ENCODE measurements around the gene NR3C2.
"Not testable (repeated sequence)": the region's sequence is repeated elsewhere in the genome, so short reads cannot be mapped to it uniquely, and the experiment has no call there.

Gene NR3C2

DNA sequence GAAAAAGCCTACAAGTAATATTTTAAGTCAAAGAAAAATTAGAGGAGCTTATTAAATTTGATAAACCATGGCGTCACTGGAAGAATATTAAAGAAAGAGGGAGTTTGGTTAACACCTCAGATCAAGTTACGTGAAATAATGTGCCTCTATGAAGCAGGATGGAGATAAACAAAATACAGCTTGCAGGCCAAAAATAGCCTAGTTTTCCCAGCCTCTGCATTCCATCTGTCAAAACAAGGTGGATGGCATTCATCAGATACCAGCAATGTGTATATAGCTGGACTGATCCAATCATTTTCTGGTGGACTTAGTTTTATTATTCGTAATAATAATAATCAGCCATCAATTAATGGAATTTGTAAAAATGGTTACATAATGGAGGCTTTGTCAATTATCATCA, 230.7 kb downstream of the NR3C2 start:
- no peak for DNase-seq

DNA sequence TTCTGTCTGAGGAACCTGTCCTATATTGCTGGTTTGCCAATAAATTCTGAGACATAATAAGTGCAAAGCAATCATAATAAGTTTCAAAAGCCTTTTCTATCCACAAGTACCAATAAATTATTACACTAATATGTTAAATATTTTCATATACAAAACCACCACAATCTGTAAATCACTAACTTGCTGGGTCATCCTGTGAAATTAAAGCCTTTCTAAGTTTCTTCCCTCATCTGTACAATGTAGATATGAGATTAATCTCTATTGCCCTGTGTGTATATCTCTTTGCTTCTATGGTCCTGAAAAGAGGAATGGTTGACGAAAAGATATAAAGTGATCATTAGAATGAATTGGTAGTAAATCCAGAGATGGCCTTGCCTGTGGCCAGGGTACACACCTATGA, 231.6 kb downstream of the NR3C2 start:
- no peak for DNase-seq

DNA sequence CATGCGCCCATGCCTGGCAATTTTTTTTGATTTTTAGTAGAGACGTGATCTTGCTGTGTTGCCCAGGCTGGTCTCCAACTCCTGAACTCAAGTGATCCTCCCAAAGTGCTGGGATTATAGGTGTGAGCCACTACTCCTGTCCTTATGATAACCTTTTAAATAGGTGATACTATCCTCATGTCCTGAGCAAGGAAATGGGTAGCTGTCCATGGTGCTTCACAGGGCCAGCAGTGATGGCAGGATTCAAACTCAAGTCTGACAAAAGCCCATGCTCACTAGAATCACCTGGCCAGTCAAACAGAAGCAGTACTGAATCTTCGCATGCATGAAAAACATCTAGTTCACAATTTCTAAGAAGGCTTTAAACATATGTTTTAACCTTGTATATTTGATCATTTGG, 235.1 kb downstream of the NR3C2 start:
- DNase-seq = no peak

DNA sequence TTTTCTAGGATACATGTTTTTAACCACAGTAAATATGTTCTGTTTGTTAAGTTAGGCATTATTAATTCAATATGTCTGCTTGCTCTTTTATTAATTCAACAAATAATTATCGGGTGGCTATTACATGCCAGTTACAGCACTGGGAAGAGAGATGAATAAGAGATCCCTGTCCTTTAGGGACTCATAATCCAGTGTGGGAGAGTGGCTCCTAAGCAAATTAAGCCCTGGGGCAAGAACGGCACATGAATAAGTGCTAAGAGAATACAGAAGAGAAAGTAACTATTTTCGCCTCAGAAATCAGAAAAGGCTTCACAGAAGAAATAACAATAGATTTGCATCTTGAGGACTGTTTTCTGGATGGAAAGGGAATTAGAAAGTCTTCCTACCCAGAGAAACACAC, 236.7 kb downstream of the NR3C2 start:
- DNase-seq = no peak

GRCh38 chr4:148204892-148205291, 237.3 kb downstream of the NR3C2 start:
- DNase-seq = no peak

GRCh38 chr4:148204171-148204570, 238.0 kb downstream of the NR3C2 start:
- no peak for DNase-seq

DNA sequence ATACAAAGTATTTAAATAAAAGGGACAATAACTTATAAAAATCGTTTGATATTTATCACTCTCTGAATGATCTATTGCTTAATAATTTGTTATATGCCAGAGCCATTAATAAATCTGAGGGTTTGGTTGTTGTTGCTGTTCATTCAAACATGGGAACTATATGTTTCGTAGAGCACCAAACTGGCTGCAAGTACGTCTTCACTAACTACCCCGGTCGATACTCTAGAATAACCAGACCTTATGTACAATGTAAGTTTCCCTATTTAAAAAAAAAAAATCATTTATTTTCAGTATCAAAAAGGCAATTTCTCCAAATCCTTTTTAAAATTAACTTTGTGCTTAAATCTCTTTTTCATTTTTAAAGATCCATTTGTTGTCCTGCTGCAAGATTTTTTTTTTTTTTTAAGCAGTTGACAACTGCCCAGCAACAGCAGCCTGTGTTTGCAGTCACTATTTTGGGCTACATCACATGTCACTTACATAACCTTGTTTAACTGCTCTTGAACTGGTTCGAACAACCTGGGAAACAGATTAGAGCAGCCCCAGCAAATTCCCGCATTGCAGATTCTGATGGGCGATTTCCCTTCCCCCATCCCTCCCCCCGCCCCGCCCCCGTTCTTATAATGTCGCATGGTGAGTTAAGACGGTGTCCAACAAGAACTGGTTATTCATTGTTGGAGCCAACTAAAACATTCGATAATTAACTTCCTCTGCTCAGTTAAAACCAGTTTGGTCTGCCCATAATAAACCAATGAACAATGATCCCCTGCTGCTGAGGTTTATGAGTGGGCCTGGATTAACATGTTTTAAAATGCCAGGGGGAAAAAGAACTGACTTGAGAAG, 238.9 kb downstream of the NR3C2 start:
- no peak for DNase-seq

DNA sequence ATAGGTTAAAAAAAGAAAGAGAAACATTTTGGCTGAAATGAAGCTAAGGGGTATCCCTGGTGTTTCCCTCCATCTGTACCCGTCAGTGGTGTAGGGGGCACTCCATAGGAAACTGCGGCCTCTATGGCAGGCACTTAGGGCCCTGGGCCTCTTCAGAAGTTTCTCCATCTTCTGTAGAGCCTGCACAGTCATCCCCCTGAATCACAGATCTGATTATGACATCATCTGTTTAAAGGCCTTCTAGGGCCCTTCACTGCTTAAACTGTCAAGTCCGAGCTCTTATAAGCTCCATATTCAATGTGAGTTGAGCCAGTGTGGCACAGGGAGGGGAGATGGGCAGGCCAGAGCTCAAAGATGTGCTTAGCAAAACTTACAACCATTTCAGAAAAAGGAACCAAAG, 241.3 kb downstream of the NR3C2 start:
- no peak for DNase-seq

DNA sequence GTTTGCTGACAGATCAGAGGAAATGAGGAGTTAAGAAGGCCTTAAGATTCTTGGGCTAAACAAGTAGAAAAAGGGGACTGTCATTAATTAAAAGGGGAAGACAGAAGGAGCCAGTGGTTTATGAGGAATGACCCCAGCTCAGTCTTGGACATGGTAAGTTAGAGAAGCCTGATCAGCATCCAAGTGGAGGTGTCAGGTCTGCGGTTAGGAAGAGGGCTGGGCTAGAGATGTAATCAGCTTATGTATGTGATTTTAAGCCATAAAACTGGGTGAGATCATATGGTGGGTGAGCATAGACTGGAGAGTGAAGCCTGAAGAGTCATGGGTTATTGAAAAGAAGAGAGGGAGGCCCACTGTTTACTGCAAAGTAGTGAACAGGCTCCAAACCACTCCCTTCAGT, 246.1 kb downstream of the NR3C2 start:
- DNase-seq = peak; percentile 68

DNA sequence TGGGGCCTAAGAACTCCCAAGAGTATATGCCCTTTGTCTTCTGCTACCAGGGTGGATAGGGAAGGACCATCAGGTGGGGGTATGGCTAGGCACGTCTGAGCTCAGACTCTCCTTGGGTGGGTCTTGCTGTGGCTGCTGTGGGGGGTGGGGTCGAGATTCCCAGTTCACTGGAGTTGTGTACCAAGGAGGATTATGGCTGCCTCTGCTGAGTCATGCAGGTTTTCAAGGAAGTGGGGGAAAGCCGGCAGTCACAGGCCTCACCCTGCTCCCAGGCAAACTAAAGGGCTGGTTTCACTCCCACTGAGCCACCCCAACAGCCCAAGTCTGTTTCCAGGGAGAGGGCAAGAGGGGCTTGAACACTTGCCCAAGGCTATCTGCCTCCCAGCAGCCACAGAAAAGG, 249.7 kb downstream of the NR3C2 start:
- DNase-seq = no peak

- not testable (repeated sequence) for DNase-seq
Observed at GRCh38 chr4:148187454-148188222, 254.6 kb downstream of the NR3C2 start.

- DNase-seq = no peak
Observed at GRCh38 chr4:148184922-148185321, 257.3 kb downstream of the NR3C2 start.

DNA sequence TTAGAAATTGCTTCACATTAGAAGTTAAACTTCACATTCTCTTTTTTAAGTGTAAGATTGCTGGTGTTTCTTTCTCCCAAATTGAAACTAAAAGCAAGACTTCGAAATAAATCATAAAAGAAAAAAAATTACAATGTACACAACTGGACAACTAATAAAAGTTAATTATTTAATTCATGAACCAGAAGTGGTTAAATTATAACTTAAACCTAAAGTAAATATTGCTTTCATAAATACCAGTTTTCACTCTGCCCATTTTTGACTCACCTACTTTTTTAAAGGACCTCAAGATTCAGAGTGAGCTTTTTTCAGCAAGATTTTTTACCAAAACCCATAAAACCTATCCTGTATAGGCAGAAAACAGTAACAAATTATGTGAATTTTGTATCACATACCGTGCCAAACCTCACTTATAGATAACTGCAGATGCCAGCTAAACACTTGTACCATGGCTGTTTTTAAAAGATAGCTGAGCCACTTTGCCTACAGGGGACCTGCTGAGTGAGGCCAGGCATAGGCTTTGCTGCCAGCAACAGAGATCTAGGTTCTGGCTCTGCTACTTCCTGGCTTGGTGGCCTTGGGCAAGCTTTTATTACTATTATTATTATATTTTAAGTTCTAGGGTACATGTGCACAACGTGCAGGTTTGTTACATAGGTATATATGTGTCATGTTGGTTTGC, 259.8 kb downstream of the NR3C2 start:
- DNase-seq = no peak

DNA sequence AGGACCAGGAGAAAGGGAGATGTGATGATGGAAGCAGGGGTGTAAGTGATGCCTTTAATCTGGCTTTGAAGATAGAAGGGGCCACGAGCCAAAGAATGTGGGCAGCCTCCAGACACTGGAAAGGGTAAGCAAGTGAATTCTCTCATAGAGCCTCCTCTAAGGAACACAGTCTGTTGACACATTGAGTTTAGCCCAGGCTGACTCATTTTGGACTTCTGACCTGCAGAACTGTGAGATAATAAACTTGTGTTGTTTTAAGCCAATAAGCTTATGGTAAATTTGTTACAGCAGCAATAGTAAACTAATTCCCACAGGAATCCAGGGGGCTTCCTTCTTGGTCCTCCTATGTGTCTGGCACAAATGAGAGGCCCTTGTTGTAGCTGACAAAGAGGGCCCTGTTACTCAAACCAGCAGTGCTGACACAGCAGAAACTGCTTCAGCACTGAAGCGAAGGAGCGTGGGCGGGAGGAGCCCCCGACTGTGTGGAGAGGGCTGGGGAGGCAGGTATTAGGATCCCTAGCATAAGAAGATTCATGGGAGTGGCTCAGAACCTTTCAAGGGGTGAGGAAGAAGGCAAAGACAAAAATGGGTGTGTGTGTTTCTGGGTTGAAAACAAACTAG, 268.7 kb downstream of the NR3C2 start:
- no peak for DNase-seq

- DNase-seq = no peak
Observed at GRCh38 chr4:148171596-148171995, 270.6 kb downstream of the NR3C2 start.

GRCh38 chr4:148170408-148171365, 271.5 kb downstream of the NR3C2 start:
- DNase-seq = no peak

- no peak for DNase-seq
Observed at GRCh38 chr4:148166132-148166591, 276.1 kb downstream of the NR3C2 start.

DNA sequence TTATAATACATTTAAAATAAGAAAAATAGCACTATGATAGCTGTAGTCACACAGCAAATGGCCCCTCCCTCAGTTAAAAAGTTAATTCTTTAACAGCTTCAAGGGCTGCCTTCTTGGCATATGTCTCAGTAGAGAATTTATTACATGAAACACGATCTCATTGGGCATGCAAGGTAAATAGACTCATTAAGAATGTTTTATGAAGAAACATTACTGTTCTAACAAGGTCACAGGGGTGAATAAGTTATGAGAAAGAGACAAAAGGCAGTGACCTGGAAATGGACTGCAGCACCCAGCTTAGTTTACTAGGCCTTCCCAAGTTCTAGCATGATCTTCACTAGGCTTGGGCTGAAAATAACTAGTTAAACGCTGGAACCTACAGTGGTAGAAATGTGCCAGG, 277.7 kb downstream of the NR3C2 start:
- DNase-seq = no peak

DNA sequence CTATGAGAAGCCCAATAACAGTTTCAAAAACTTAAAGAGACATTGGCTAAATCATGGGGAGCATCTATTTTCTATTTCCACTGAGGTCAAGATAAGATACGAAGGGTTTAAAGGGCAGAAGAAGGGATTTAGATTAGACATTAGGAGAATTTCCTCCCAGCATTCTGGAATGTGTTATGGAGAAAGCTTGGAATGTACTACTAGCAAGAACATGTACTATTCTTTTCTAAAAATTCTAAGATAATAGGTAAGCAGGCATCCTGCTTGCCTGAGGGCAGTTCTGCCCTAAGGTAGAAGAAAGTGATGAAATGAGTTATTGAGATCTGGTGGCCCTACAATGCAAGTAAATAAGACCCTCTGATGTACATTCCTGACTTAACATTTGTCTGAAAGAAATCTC, 279.2 kb downstream of the NR3C2 start:
- no peak for DNase-seq

GRCh38 chr4:148162519-148162918, 279.7 kb downstream of the NR3C2 start:
- no peak for DNase-seq

DNA sequence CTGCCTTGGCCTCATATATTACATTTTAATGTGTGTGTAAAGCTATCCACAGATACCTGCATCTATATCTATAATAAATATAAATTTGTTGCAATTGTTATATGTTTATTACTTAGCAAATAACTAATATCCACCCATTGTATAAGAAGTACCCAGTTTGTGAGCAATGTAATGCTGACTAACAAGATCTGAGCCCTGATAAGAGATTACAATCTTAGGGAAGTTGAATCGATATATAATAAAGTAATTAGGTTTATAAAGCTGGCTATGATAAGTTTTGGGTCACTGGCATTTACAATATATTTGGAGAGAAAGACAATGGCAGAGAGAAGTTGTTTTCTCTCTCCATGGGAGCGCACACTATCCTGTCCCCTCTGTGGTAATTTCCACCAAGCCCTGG, 280.6 kb downstream of the NR3C2 start:
- DNase-seq = no peak

- DNase-seq = no peak
Observed at GRCh38 chr4:148159793-148160192, 282.4 kb downstream of the NR3C2 start.
